ENCODE measurements around the gene TBC1D4. TPM values are rescaled to one million over a fixed set of nuclear protein-coding genes. Genes with fewer than 3 reads are reported as not detected.

TBC1D4 gene
- total RNA-seq, 1 donor from 2014 or later: 5.3 TPM

GRCh38 chr13:75399879-75400217 lies 82.1 kb downstream of the TBC1D4 start:
- Mint-ChIP-seq H3K4me1 (ENCODE audit: unreplicated experiment) (peaks cover 11% of the 10 kb centered on the region), H3K36me3 (ENCODE audit: unreplicated experiment) (no peaks in the 10 kb centered on the region), H3K4me3 (ENCODE audit: unreplicated experiment) (no peak overlapping the region), H3K27ac (ENCODE audit: unreplicated experiment) (no peak overlapping the region), H3K9me3 (ENCODE audit: unreplicated experiment) (peaks cover 17% of the 10 kb centered on the region), H3K27me3 (ENCODE audit: unreplicated experiment) (no peaks in the 10 kb centered on the region)
- TF ChIP-seq, protein P1, sequence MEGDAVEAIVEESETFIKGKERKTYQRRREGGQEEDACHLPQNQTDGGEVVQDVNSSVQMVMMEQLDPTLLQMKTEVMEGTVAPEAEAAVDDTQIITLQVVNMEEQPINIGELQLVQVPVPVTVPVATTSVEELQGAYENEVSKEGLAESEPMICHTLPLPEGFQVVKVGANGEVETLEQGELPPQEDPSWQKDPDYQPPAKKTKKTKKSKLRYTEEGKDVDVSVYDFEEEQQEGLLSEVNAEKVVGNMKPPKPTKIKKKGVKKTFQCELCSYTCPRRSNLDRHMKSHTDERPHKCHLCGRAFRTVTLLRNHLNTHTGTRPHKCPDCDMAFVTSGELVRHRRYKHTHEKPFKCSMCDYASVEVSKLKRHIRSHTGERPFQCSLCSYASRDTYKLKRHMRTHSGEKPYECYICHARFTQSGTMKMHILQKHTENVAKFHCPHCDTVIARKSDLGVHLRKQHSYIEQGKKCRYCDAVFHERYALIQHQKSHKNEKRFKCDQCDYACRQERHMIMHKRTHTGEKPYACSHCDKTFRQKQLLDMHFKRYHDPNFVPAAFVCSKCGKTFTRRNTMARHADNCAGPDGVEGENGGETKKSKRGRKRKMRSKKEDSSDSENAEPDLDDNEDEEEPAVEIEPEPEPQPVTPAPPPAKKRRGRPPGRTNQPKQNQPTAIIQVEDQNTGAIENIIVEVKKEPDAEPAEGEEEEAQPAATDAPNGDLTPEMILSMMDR (IDR thresholded peaks at IDR 0.05): no peak
- DNase-seq (ENCODE audit: extremely low spot score, unreplicated experiment): no peak

DNA sequence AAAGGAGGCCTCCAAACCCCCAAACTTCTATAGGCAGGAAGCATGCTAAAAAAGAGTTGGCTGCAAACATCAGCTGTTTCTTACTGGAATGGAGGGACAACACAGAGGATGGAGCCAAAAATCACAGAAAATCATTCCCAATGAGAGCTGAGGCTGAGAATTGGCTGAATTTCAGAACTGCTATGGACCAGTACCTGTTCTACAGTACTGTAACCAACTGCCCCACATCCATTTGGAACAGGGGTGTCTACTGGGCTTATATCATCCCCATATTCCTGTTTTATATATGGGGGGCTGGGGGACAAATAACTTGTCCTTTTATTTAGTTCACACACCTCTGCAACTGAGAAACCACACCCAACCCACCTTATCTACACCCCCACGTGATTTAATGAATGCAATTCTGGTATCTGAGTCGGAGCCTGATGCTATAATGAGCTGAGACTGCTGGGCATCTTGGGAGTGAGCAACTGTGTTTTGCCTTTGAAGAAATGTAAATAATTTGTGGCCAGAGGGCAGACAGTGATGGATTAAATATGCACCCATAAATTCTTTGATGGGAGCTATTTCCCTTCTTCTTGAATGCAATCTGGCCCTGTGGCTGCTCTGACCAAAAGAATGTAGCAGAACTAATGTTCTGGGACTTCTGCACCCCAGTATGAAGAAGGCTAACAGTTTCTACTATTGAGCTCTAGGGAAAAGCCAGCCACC lies 82.6 kb downstream of the TBC1D4 start:
- peaks cover 17% of the 10 kb centered on the region for H3K9me3 Mint-ChIP-seq (ENCODE audit: unreplicated experiment)
- no peak overlapping the region for H3K4me3 Mint-ChIP-seq (ENCODE audit: unreplicated experiment)
- no peak overlapping the region for H3K27ac Mint-ChIP-seq (ENCODE audit: unreplicated experiment)
- H3K27me3 Mint-ChIP-seq (ENCODE audit: unreplicated experiment): no peaks in the 10 kb centered on the region
- peaks cover 11% of the 10 kb centered on the region for H3K4me1 Mint-ChIP-seq (ENCODE audit: unreplicated experiment)
- TF ChIP-seq, protein P1 (IDR thresholded peaks at IDR 0.05): no peak
- DNase-seq (ENCODE audit: extremely low spot score, unreplicated experiment): no peak
- H3K36me3 Mint-ChIP-seq (ENCODE audit: unreplicated experiment): no peaks in the 10 kb centered on the region

GRCh38 chr13:75398072-75398471 lies 83.9 kb downstream of the TBC1D4 start:
- H3K9me3 Mint-ChIP-seq (ENCODE audit: unreplicated experiment): peaks cover 17% of the 10 kb centered on the region
- no peak for DNase-seq (ENCODE audit: extremely low spot score, unreplicated experiment)
- H3K4me1 Mint-ChIP-seq (ENCODE audit: unreplicated experiment): peaks cover 11% of the 10 kb centered on the region
- H3K27ac Mint-ChIP-seq (ENCODE audit: unreplicated experiment): no peak overlapping the region
- no peaks in the 10 kb centered on the region for H3K27me3 Mint-ChIP-seq (ENCODE audit: unreplicated experiment)
- TF ChIP-seq, protein P1 (IDR thresholded peaks at IDR 0.05): no peak
- H3K4me3 Mint-ChIP-seq (ENCODE audit: unreplicated experiment): no peak overlapping the region
- H3K36me3 Mint-ChIP-seq (ENCODE audit: unreplicated experiment): no peaks in the 10 kb centered on the region

DNA sequence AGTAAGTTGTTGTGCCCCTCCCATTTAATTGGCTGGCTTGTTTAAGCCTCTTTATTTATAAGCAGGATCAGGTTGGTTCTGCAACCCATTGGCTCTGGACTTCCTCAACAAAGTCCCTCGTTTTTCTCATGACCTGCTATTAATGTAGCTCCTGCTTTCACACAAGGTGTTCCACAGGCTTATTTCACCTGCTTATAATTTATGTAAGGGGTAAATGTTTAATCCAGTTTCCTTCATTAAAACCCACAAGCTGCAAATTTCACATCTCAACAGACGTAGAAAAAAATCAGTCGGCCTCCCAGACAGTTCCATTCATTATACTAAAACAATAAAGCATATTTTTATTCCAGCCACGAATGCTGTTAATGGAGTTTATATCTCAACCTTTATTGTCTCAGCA lies 86.1 kb downstream of the TBC1D4 start:
- no peak for DNase-seq (ENCODE audit: extremely low spot score, unreplicated experiment)
- no peaks in the 10 kb centered on the region for H3K36me3 Mint-ChIP-seq (ENCODE audit: unreplicated experiment)
- peaks cover 17% of the 10 kb centered on the region for H3K9me3 Mint-ChIP-seq (ENCODE audit: unreplicated experiment)
- no peaks in the 10 kb centered on the region for H3K27me3 Mint-ChIP-seq (ENCODE audit: unreplicated experiment)
- no peak overlapping the region for H3K27ac Mint-ChIP-seq (ENCODE audit: unreplicated experiment)
- H3K4me3 Mint-ChIP-seq (ENCODE audit: unreplicated experiment): no peak overlapping the region
- TF ChIP-seq, protein P1 (IDR thresholded peaks at IDR 0.05): no peak
- H3K4me1 Mint-ChIP-seq (ENCODE audit: unreplicated experiment): peaks cover 10% of the 10 kb centered on the region

- no peak for DNase-seq (ENCODE audit: extremely low spot score, unreplicated experiment)
- Mint-ChIP-seq H3K4me1 (ENCODE audit: unreplicated experiment) (peaks cover 5% of the 10 kb centered on the region), H3K4me3 (ENCODE audit: unreplicated experiment) (no peak overlapping the region), H3K36me3 (ENCODE audit: unreplicated experiment) (no peaks in the 10 kb centered on the region), H3K9me3 (ENCODE audit: unreplicated experiment) (peaks cover 17% of the 10 kb centered on the region), H3K27ac (ENCODE audit: unreplicated experiment) (no peak overlapping the region), H3K27me3 (ENCODE audit: unreplicated experiment) (no peaks in the 10 kb centered on the region)
- TF ChIP-seq, protein P1 (IDR thresholded peaks at IDR 0.05): no peak
Observed at GRCh38 chr13:75395066-75395465, 86.9 kb downstream of the TBC1D4 start.

All from osteocyte (in vitro differentiated cells).